HCT116 (cell line): Measurements from ENCODE around the gene GAB2. TPM values are rescaled to one million over a fixed set of nuclear protein-coding genes. Genes with fewer than 3 reads are reported as not detected.

ENCODE experiments used
- ATAC-seq: fragments of 200-7000 bp; cut with Tn5 transposase; 2 replicates; pipeline ENCODE4 v1.9.1; 2020; ENCODE audit warnings: mild to moderate bottlenecking, moderate library complexity
- BruUV-seq: library from RNA; stranded (reverse); fragments of 400-500 nt; replicated peaks from 2 replicates; lab custom pipeline; 2021; lab: Mats Ljungman, UMichigan
- CTCF ChIA-PET: fragments of 300-600 bp; sonication (Branson Sonifier 250); formaldehyde crosslinking; loops from one replicate; lab custom pipeline; 2021; ENCODE audit warnings: antibody characterized with exemption; lab: Charles Lee
- POLR2A ChIA-PET: fragments of 300-600, 350-600 bp; sonication (Branson Sonifier 250); formaldehyde crosslinking; loops from one replicate; lab custom pipeline; 2021; ENCODE audit warnings: antibody characterized with exemption; lab: Charles Lee
- RAD21 ChIA-PET, 2 experiments: fragments of 300-600 bp; sonication (Branson Sonifier 250); formaldehyde crosslinking; loops; one replicate each; lab custom pipeline; 2023; ENCODE audit warnings: low total read pairs in 2 of 2; ENCODE audit not compliant: uncharacterized antibody in 2 of 2, unreplicated experiment in 2 of 2, low non-redundant PET in 1 of 2; lab: Charles Lee
- DNase-seq: peaks from one replicate; pipeline ENCODE4 v3.0.0-alpha.2; 2010; ENCODE audit warnings: low read depth, low spot score
- H2AFZ ChIP-seq: fragments of 200-600 bp; shearing (Covaris generic), sonication (generic); 2 replicates; pipeline ENCODE4 v1.6.1; 2017; ENCODE audit warnings: low read depth, mixed run types, mixed read lengths, antibody characterized with exemption, low read length; ENCODE audit not compliant: poor library complexity, severe bottlenecking
- H3K27ac ChIP-seq: 2 replicates; pipeline ENCODE4 v1.5.1; 2012; ENCODE audit warnings: low read depth, low read length
- H3K27me3 ChIP-seq: fragments of 200-600 bp; sonication (generic); 2 replicates; pipeline ENCODE4 v1.6.1; 2016; ENCODE audit warnings: mixed run types, low read length, mixed read lengths; ENCODE audit not compliant: insufficient read depth
- H3K36me3 ChIP-seq, 2 experiments: fragments of 200-500 bp in 1 of 2; fragments of 200-600 bp in 1 of 2; sonication (Bioruptor generic) in 1 of 2; sonication (generic) in 1 of 2; 2 replicates each; pipeline versions ENCODE4 v1.5.1 to v1.6.1; 2014 to 2016; ENCODE audit warnings: low read length in 2 of 2, inconsistent platforms in 1 of 2, mixed read lengths in 1 of 2, mixed run types in 1 of 2; ENCODE audit not compliant: insufficient read depth in 2 of 2, control insufficient read depth in 1 of 2
- H3K4me1 ChIP-seq, 2 experiments: fragments of 200-600 bp in 1 of 2; sonication (generic) in 1 of 2; 2 replicates each; pipeline versions ENCODE4 v1.5.1 to v1.6.1; 2012 to 2017; ENCODE audit warnings: low read length in 2 of 2, inconsistent platforms in 1 of 2, mild to moderate bottlenecking in 1 of 2, mixed read lengths in 1 of 2, mixed run types in 1 of 2, moderate library complexity in 1 of 2; ENCODE audit not compliant: insufficient read depth in 2 of 2, control insufficient read depth in 1 of 2
- H3K4me2 ChIP-seq: fragments of 200-600 bp; sonication (generic); 2 replicates; pipeline ENCODE4 v1.6.1; 2017; ENCODE audit warnings: mixed run types, low read length, mixed read lengths
- H3K4me3 ChIP-seq, 2 experiments: fragments of 200-600 bp in 1 of 2; sonication (generic) in 1 of 2; replicated peaks in 1 of 2; 2 replicates each; pipeline ENCODE4 v1.5.1; 2011 to 2016; ENCODE audit warnings: low read length in 2 of 2, control low read depth in 1 of 2, low read depth in 1 of 2, mild to moderate bottlenecking in 1 of 2, mixed read lengths in 1 of 2, mixed run types in 1 of 2
- H3K79me2 ChIP-seq: fragments of 200-600 bp; sonication (generic); 2 replicates; pipeline ENCODE4 v1.6.1; 2017; ENCODE audit warnings: mild to moderate bottlenecking, mixed run types, low read length, moderate library complexity, mixed read lengths; ENCODE audit not compliant: insufficient read depth
- H3K9ac ChIP-seq: fragments of 200-600 bp; sonication (generic); 2 replicates; pipeline ENCODE4 v1.6.1; 2016; ENCODE audit warnings: low read length, mixed read lengths
- H3K9me2 ChIP-seq: fragments of 200-600 bp; sonication (generic), shearing (Covaris generic); 2 replicates; pipeline ENCODE4 v1.6.1; 2017; ENCODE audit warnings: mixed run types, mild to moderate bottlenecking, moderate library complexity; ENCODE audit not compliant: insufficient read depth
- H3K9me3 ChIP-seq, 2 experiments: fragments of 200-500 bp in 1 of 2; fragments of 200-600 bp in 1 of 2; sonication (Bioruptor generic) in 1 of 2; sonication (generic) in 1 of 2; 2 replicates each; pipeline ENCODE4 v1.6.1; 2014 to 2017; ENCODE audit warnings: low read length in 2 of 2, mixed read lengths in 2 of 2, inconsistent platforms in 1 of 2, low read depth in 1 of 2, mild to moderate bottlenecking in 1 of 2, mixed run types in 1 of 2, moderate library complexity in 1 of 2; ENCODE audit not compliant: control insufficient read depth in 1 of 2, insufficient read depth in 1 of 2
- H4K20me1 ChIP-seq: fragments of 200-600 bp; sonication (generic), shearing (Covaris generic); 2 replicates; pipeline ENCODE4 v1.6.1; 2017; ENCODE audit warnings: mixed run types, mild to moderate bottlenecking, moderate library complexity; ENCODE audit not compliant: insufficient read depth
- EGR1 ChIP-seq: IDR thresholded peaks from 2 replicates; pipeline ENCODE4 v1.6.1; 2012; ENCODE audit warnings: low read depth
- JUND ChIP-seq: IDR thresholded peaks from 2 replicates; pipeline ENCODE4 v1.6.1; 2012
- POLR2A ChIP-seq: IDR thresholded peaks from 2 replicates; pipeline ENCODE4 v1.7.0; 2011; ENCODE audit warnings: borderline replicate concordance; ENCODE audit not compliant: insufficient read depth, insufficient read length; ENCODE audit errors: extremely low read depth
- POLR2AphosphoS5 ChIP-seq: IDR thresholded peaks from 2 replicates; pipeline ENCODE4 v1.6.1; 2011; ENCODE audit warnings: mild to moderate bottlenecking, low read depth, low read length, moderate library complexity
- RAD21 ChIP-seq: IDR thresholded peaks from 2 replicates; pipeline ENCODE4 v1.6.1; 2012; ENCODE audit warnings: low read depth, mild to moderate bottlenecking
- ZFX ChIP-seq: fragments of 450-650 bp; IDR thresholded peaks from 2 replicates; pipeline ENCODE4 v1.6.1; 2017
- intact Hi-C: fragments of 100-400 bp; cut with micrococcal nuclease; formaldehyde crosslinking; loops from 2 replicates; pipeline ENCODE4 v1.10.0; 2022
- total RNA-seq: library from RNA; stranded (reverse); gene quantifications from one replicate; pipeline ENCODE4 v1.2.1, GENCODE V29; 2021; ENCODE audit not compliant: unreplicated experiment
- TF ChIP-seq, protein P1 (sequence below): IDR thresholded peaks from 2 replicates; pipeline ENCODE4 v1.6.1; 2012; ENCODE audit warnings: low read depth

Gene GAB2
- total RNA-seq, 1 experiment from 2014 or later = 1.9 TPM

GRCh38 chr11:78218707-78219492, 198.7 kb downstream of the GAB2 start:
- Histone ChIP-seq H3K36me3 (peaks cover 0 to 4% of the 10 kb centered on the region in 2 experiments; a peak in 1 of 4 replicates), H3K4me3 (no peak overlapping the region), H3K27me3 (no peaks in the 10 kb centered on the region), H3K9me2 (no peaks in the 10 kb centered on the region), H3K4me1 (peaks cover 0 to 7% of the 10 kb centered on the region in 2 experiments; a peak in 2 of 4 replicates), H4K20me1 (no peaks in the 10 kb centered on the region), H3K4me2 (no peak overlapping the region), H2AFZ (no peak overlapping the region), H3K79me2 (no peaks in the 10 kb centered on the region), H3K27ac (no peak overlapping the region), H3K9me3 (no peaks in the 10 kb centered on the region), H3K9ac (no peak overlapping the region)
- ChIA-PET RAD21 (no interaction called here), CTCF (interaction anchor here (0.9 kb wide), 1 partner anchor 9 kb away, joined by 3 read pairs; no protein-coding TSS in a partner anchor), POLR2A (no interaction called here)
- no TSS peak for BruUV-seq
- no peak for ATAC-seq
- DNase-seq = no peak
- intact Hi-C loops = no loop called here
- TF ChIP-seq EGR1 (no peak), JUND (no peak), POLR2A (no peak), ZFX (no peak), POLR2AphosphoS5 (no peak), RAD21 (no peak)
- TF ChIP-seq, protein P1, sequence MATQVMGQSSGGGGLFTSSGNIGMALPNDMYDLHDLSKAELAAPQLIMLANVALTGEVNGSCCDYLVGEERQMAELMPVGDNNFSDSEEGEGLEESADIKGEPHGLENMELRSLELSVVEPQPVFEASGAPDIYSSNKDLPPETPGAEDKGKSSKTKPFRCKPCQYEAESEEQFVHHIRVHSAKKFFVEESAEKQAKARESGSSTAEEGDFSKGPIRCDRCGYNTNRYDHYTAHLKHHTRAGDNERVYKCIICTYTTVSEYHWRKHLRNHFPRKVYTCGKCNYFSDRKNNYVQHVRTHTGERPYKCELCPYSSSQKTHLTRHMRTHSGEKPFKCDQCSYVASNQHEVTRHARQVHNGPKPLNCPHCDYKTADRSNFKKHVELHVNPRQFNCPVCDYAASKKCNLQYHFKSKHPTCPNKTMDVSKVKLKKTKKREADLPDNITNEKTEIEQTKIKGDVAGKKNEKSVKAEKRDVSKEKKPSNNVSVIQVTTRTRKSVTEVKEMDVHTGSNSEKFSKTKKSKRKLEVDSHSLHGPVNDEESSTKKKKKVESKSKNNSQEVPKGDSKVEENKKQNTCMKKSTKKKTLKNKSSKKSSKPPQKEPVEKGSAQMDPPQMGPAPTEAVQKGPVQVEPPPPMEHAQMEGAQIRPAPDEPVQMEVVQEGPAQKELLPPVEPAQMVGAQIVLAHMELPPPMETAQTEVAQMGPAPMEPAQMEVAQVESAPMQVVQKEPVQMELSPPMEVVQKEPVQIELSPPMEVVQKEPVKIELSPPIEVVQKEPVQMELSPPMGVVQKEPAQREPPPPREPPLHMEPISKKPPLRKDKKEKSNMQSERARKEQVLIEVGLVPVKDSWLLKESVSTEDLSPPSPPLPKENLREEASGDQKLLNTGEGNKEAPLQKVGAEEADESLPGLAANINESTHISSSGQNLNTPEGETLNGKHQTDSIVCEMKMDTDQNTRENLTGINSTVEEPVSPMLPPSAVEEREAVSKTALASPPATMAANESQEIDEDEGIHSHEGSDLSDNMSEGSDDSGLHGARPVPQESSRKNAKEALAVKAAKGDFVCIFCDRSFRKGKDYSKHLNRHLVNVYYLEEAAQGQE = no peak
